Liver (tissue), 3 donors: ENCODE measurements around the gene LBP.

ENCODE experiments used
- CTCF ChIP-seq: fragments of 150-350 bp; IDR thresholded peaks from 2 replicates; pipeline ENCODE4 v1.5.1; 2017; ENCODE audit warnings: improper control_type of control experiment, low read depth, low read length; ENCODE audit not compliant: missing input control
- FOXA1 ChIP-seq: IDR thresholded peaks from 2 replicates; pipeline ENCODE4 v1.6.1; 2016; ENCODE audit warnings: antibody characterized with exemption
- FOXA2 ChIP-seq: IDR thresholded peaks from 2 replicates; pipeline ENCODE4 v1.6.1; 2016; ENCODE audit warnings: antibody characterized with exemption
- RAD21 ChIP-seq, 2 donors: IDR thresholded peaks; 2 replicates each; pipeline ENCODE4 v1.6.1; 2016; ENCODE audit warnings: antibody characterized with exemption in 2 of 2, mild to moderate bottlenecking in 2 of 2
- REST ChIP-seq: IDR thresholded peaks from 2 replicates; pipeline ENCODE4 v1.6.1; 2016; ENCODE audit warnings: antibody characterized with exemption, mild to moderate bottlenecking
- YY1 ChIP-seq: IDR thresholded peaks from 2 replicates; pipeline ENCODE4 v1.6.1; 2016; ENCODE audit warnings: antibody characterized with exemption, mild to moderate bottlenecking
- donor health status: healthy.
- donor health status: healthy.

GRCh38 chr20:38405132-38405531, 58.9 kb downstream of the LBP start:
- TF ChIP-seq CTCF (no peak), REST (no peak), YY1 (no peak), FOXA2 (no peak), FOXA1 (no peak), RAD21 (IDR thresholded peaks at IDR 0.05) (no peak)
